ENCODE results near the gene ILDR1.

ILDR1 gene

GRCh38 chr3:121969631-121970030 is 52.4 kb downstream of the ILDR1 start:
- H3K4me3 ChIP-seq (ENCODE audit: low read depth, low read length) = no peak overlapping the region
- in situ Hi-C loops (cut with HindIII; ENCODE audit: low sequenced_read_pairs) = no loop called here
- TF ChIP-seq CTCF (IDR thresholded peaks at IDR 0.05; ENCODE audit: low read depth, low read length, missing control alignments) = no peak
- DNase-seq (ENCODE audit: low read depth) = no peak

GRCh38 chr3:121963608-121964007 is 58.4 kb downstream of the ILDR1 start:
- in situ Hi-C loops (cut with HindIII; ENCODE audit: low sequenced_read_pairs) = no loop called here

GRCh38 chr3:121962443-121962842 is 59.6 kb downstream of the ILDR1 start:
- in situ Hi-C loops (cut with HindIII; ENCODE audit: low sequenced_read_pairs) = no loop called here
- no peak for TF ChIP-seq CTCF (IDR thresholded peaks at IDR 0.05; ENCODE audit: low read depth, low read length, missing control alignments)
- DNase-seq (ENCODE audit: low read depth) = no peak
- no peak overlapping the region for H3K4me3 ChIP-seq (ENCODE audit: low read depth, low read length)

More at GRCh38 chr3:121963608-121964007, 58.4 kb downstream of the ILDR1 start:
- no peak for DNase-seq (ENCODE audit: low read depth)
- H3K4me3 ChIP-seq (ENCODE audit: low read depth, low read length) = no peak overlapping the region
- no peak for TF ChIP-seq CTCF (IDR thresholded peaks at IDR 0.05; ENCODE audit: low read depth, low read length, missing control alignments)

- H3K4me3 ChIP-seq (ENCODE audit: low read depth, low read length) = no peak overlapping the region
- in situ Hi-C loops (cut with HindIII; ENCODE audit: low sequenced_read_pairs) = no loop called here
- no peak for TF ChIP-seq CTCF (IDR thresholded peaks at IDR 0.05; ENCODE audit: low read depth, low read length, missing control alignments)
- no peak for DNase-seq (ENCODE audit: low read depth)
These were observed 60.8 kb downstream of the ILDR1 start for GRCh38 chr3:121961283-121961682.

- no peak for TF ChIP-seq CTCF (IDR thresholded peaks at IDR 0.05; ENCODE audit: low read depth, low read length, missing control alignments)
- no peak for DNase-seq (ENCODE audit: low read depth)
- in situ Hi-C loops (cut with HindIII; ENCODE audit: low sequenced_read_pairs) = no loop called here
- H3K4me3 ChIP-seq (ENCODE audit: low read depth, low read length) = no peak overlapping the region
These were observed 63.2 kb downstream of the ILDR1 start for GRCh38 chr3:121958801-121959200.

- in situ Hi-C loops (cut with HindIII; ENCODE audit: low sequenced_read_pairs) = no loop called here
- TF ChIP-seq CTCF (IDR thresholded peaks at IDR 0.05; ENCODE audit: low read depth, low read length, missing control alignments) = no peak
- no peak for DNase-seq (ENCODE audit: low read depth)
- H3K4me3 ChIP-seq (ENCODE audit: low read depth, low read length) = no peak overlapping the region
These were observed 64.2 kb downstream of the ILDR1 start for GRCh38 chr3:121957674-121958415.
